GM19328 (cell line): ENCODE results near the gene OR9A2.

Source experiments
- ATAC-seq: cut with Tn5 transposase; IDR thresholded peaks from one replicate; pipeline ENCODE4 v1.9.1; 2021; ENCODE audit warnings: mild to moderate bottlenecking, moderate library complexity; ENCODE audit not compliant: unreplicated experiment

The OR9A2 gene

GRCh38 chr7:143027032-143027431 is at the start of gene OR9A2:
OR9A2 (minus strand) TSS chr7:143027132; CDS start chr7:143027132, 0 bp downstream.
- ATAC-seq, result no peak

- no peak for ATAC-seq
Measured at GRCh38 chr7:143074141-143074540, 47.2 kb upstream of the OR9A2 start.

GRCh38 chr7:143073556-143073955 is 46.6 kb upstream of the OR9A2 start:
- ATAC-seq, result no peak

GRCh38 chr7:143069912-143070500 is 43.1 kb upstream of the OR9A2 start:
- no peak for ATAC-seq

- no peak for ATAC-seq
Measured at GRCh38 chr7:143068446-143068845, 41.5 kb upstream of the OR9A2 start.

- no peak for ATAC-seq
Measured at GRCh38 chr7:143063741-143064140, 36.8 kb upstream of the OR9A2 start.

- no peak for ATAC-seq
Measured at GRCh38 chr7:143055754-143056153, 28.8 kb upstream of the OR9A2 start.

- ATAC-seq, result no peak
Measured at GRCh38 chr7:143054621-143055020, 27.7 kb upstream of the OR9A2 start.

- no peak for ATAC-seq
Measured at GRCh38 chr7:143052041-143052440, 25.1 kb upstream of the OR9A2 start, which contains the start of gene OR6V1. OR6V1 (plus strand) TSS chr7:143052341; CDS start chr7:143052341, 0 bp downstream.

GRCh38 chr7:143050931-143051330 is 24.0 kb upstream of the OR9A2 start:
- no peak for ATAC-seq

GRCh38 chr7:143049362-143049761 is 22.4 kb upstream of the OR9A2 start:
- no peak for ATAC-seq

GRCh38 chr7:143048827-143049226 is 21.9 kb upstream of the OR9A2 start:
- ATAC-seq, result no peak

- no peak for ATAC-seq
Measured at GRCh38 chr7:143047326-143047725, 20.4 kb upstream of the OR9A2 start.

- ATAC-seq, result no peak
Measured at GRCh38 chr7:143046426-143046851, 19.5 kb upstream of the OR9A2 start.

- ATAC-seq, result no peak
Measured at GRCh38 chr7:143043391-143043790, 16.5 kb upstream of the OR9A2 start.

GRCh38 chr7:143042790-143043271 is 15.9 kb upstream of the OR9A2 start:
- ATAC-seq, result no peak

GRCh38 chr7:143042159-143042789 is 15.3 kb upstream of the OR9A2 start:
- ATAC-seq, result no peak

- no peak for ATAC-seq
Measured at GRCh38 chr7:143041346-143041745, 14.4 kb upstream of the OR9A2 start.

- ATAC-seq, result no peak
Measured at GRCh38 chr7:143040209-143040715, 13.3 kb upstream of the OR9A2 start.

GRCh38 chr7:143038635-143039034 is 11.7 kb upstream of the OR9A2 start:
- no peak for ATAC-seq

GRCh38 chr7:143027683-143028082 is 751 bp upstream of the OR9A2 start:
- no peak for ATAC-seq

GRCh38 chr7:143025371-143025770 is 1.6 kb downstream of the OR9A2 start:
- no peak for ATAC-seq
